Endothelial cell (in vitro differentiated cells): ENCODE results near the gene TACR2. TPM values are rescaled to one million over a fixed set of nuclear protein-coding genes. Genes with fewer than 3 reads are reported as not detected.

Experiments
- DNase-seq: peaks from one replicate; pipeline ENCODE4 v3.0.0; 2021; ENCODE audit warnings: low spot score
- H3K27ac Mint-ChIP-seq: one replicate; pipeline ENCODE4 v1.8.0; 2021; ENCODE audit warnings: mixed read lengths, inconsistent platforms; ENCODE audit not compliant: unreplicated experiment
- H3K27me3 Mint-ChIP-seq: one replicate; pipeline ENCODE4 v1.8.0; 2021; ENCODE audit warnings: mild to moderate bottlenecking, moderate library complexity, mixed read lengths, inconsistent platforms; ENCODE audit not compliant: unreplicated experiment
- H3K36me3 Mint-ChIP-seq: one replicate; pipeline ENCODE4 v1.8.0; 2021; ENCODE audit warnings: mild to moderate bottlenecking, low read depth, mixed read lengths, inconsistent platforms; ENCODE audit not compliant: unreplicated experiment
- H3K4me1 Mint-ChIP-seq: one replicate; pipeline ENCODE4 v1.8.0; 2021; ENCODE audit warnings: mild to moderate bottlenecking, mixed read lengths, inconsistent platforms; ENCODE audit not compliant: unreplicated experiment
- H3K4me3 Mint-ChIP-seq: one replicate; pipeline ENCODE4 v1.8.0; 2021; ENCODE audit warnings: mild to moderate bottlenecking, mixed read lengths, inconsistent platforms; ENCODE audit not compliant: unreplicated experiment
- H3K9me3 Mint-ChIP-seq: one replicate; pipeline ENCODE4 v1.8.0; 2021; ENCODE audit warnings: mixed read lengths, inconsistent platforms; ENCODE audit not compliant: unreplicated experiment
- CTCF ChIP-seq: fragments of 200-600 bp; sonication (generic); IDR thresholded peaks from one replicate; pipeline ENCODE4 v1.5.0; 2021; ENCODE audit warnings: antibody characterized with exemption; ENCODE audit not compliant: unreplicated experiment
- long read RNA-seq: library from polyadenylated mRNA; unstranded; transcript quantifications from one replicate; pipeline ENCODE4 v2.0.0, GENCODE V29; 2020; ENCODE audit not compliant: unreplicated experiment
- total RNA-seq: library from RNA; stranded (reverse); fragmentation: NEBNext Ultra II Directional; extraction: Animal tissue kit (Norgen Biotek cat#: 25700); gene quantifications from one replicate; pipeline ENCODE4 v1.2.1, GENCODE V29; 2021; ENCODE audit not compliant: unreplicated experiment

TACR2 gene
- not detected for total RNA-seq
- long read RNA-seq, result 0 reads

GRCh38 chr10:69416695-69417094, at the start of gene TACR2:
Gene TACR2 (minus strand): TSS chr10:69416918. CDS start chr10:69416323, 595 bp downstream.
- Mint-ChIP-seq H3K27ac (no peak within 1 kb of the TSS), H3K4me1 (peaks cover 3% of the 10 kb centered on the region), H3K4me3 (no peak within 1 kb of the TSS), H3K27me3 (peaks cover 4% of the 10 kb centered on the region), H3K9me3 (no peaks in the 10 kb centered on the region), H3K36me3 (no peaks in the 10 kb centered on the region)
- no peak for TF ChIP-seq CTCF
- DNase-seq, result no peak

- TF ChIP-seq CTCF, result no peak
These were observed 49.4 kb upstream of the TACR2 start for GRCh38 chr10:69466158-69466490.

GRCh38 chr10:69465457-69466157, 48.9 kb upstream of the TACR2 start:
- peaks cover 81% of the 10 kb centered on the region for H3K4me1 Mint-ChIP-seq
- H3K27ac Mint-ChIP-seq, result peak overlapping the region; percentile 48
- peak overlapping the region; percentile 51 for H3K4me3 Mint-ChIP-seq
- no peak for TF ChIP-seq CTCF
- H3K27me3 Mint-ChIP-seq, result peaks cover 7% of the 10 kb centered on the region
- H3K36me3 Mint-ChIP-seq, result peaks cover 12% of the 10 kb centered on the region
- no peaks in the 10 kb centered on the region for H3K9me3 Mint-ChIP-seq
- DNase-seq, result no peak

More at GRCh38 chr10:69466158-69466490, 49.4 kb upstream of the TACR2 start:
- Mint-ChIP-seq H3K27me3 (peaks cover 6% of the 10 kb centered on the region), H3K27ac (no peak overlapping the region), H3K9me3 (no peaks in the 10 kb centered on the region), H3K36me3 (peaks cover 13% of the 10 kb centered on the region), H3K4me1 (peaks cover 80% of the 10 kb centered on the region), H3K4me3 (no peak overlapping the region)
- no peak for DNase-seq

- Mint-ChIP-seq H3K27ac (peak overlapping the region; percentile 64), H3K4me1 (peaks cover 79% of the 10 kb centered on the region), H3K4me3 (peak overlapping the region; percentile 51), H3K36me3 (peaks cover 6% of the 10 kb centered on the region), H3K9me3 (no peaks in the 10 kb centered on the region), H3K27me3 (peaks cover 8% of the 10 kb centered on the region)
- DNase-seq, result no peak
- TF ChIP-seq CTCF, result no peak
These were observed 48.2 kb upstream of the TACR2 start for GRCh38 chr10:69464801-69465401.

GRCh38 chr10:69464401-69464800, 47.7 kb upstream of the TACR2 start:
- TF ChIP-seq CTCF, result no peak
- H3K27me3 Mint-ChIP-seq, result peaks cover 10% of the 10 kb centered on the region
- DNase-seq, result no peak
- peak overlapping the region; percentile 31 for H3K4me3 Mint-ChIP-seq
- H3K27ac Mint-ChIP-seq, result peak overlapping the region; percentile 64
- peaks cover 4% of the 10 kb centered on the region for H3K36me3 Mint-ChIP-seq
- no peaks in the 10 kb centered on the region for H3K9me3 Mint-ChIP-seq
- H3K4me1 Mint-ChIP-seq, result peaks cover 81% of the 10 kb centered on the region
